ENCODE data around the gene WNT3A.
A peak's percentile ranks its signal among the peaks of the same experiment; 100 is the strongest.

DNA sequence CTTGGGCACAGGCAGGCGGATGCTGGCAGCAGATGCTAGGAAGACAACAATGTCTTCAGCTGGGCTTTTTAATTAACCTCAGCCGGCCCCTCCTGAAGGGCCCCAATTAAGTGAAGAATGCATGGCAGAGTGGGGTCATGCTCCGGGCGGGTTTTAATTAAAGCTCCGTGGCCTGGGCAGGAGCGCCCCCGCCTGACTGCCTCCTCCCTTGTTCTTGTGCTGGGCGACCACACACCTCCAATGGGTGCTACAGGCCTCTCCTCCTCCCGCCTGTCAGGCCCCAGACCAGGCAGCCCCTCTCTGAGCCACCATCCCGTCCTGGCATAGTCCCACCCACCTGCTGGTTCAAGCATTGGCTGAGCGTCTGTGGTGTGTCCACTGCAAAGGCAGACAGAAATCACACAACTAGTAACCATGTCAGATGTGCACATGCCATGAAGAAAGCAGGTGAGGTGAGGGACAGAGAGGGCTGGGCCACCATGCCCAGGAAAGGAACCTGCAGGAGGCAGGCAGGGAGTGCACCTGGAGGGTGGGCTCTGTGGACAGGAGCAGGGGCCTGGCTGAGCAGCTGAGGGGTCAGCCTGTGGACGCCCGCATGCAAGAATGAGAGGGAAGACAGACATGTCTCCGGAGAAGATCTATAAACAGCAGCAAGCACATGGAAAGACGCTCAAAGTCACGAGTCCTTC is 67.2 kb downstream of the WNT3A start:
- TF ChIP-seq CTCF (IDR thresholded peaks at IDR 0.05) (peak in 1 of 3 donors; percentile 19), POLR2A (IDR thresholded peaks at IDR 0.05) (no peak), POLR2AphosphoS5 (IDR thresholded peaks at IDR 0.05) (no peak)

Data from breast epithelium (tissue), 3 donors.